Astrocyte (in vitro differentiated cells and primary cell): ENCODE data around the gene PALM3.

Experiments
- CTCF ChIP-seq: IDR thresholded peaks from 2 replicates; pipeline ENCODE4 v1.5.1; 2011; ENCODE audit warnings: low read depth, mild to moderate bottlenecking, inconsistent platforms, low read length, moderate library complexity; ENCODE audit not compliant: insufficient read depth
- EZH2 ChIP-seq: IDR thresholded peaks from 2 replicates; pipeline ENCODE4 v1.6.1; 2012; ENCODE audit warnings: mild to moderate bottlenecking, low read length, inconsistent platforms; ENCODE audit not compliant: insufficient read depth

DNA sequence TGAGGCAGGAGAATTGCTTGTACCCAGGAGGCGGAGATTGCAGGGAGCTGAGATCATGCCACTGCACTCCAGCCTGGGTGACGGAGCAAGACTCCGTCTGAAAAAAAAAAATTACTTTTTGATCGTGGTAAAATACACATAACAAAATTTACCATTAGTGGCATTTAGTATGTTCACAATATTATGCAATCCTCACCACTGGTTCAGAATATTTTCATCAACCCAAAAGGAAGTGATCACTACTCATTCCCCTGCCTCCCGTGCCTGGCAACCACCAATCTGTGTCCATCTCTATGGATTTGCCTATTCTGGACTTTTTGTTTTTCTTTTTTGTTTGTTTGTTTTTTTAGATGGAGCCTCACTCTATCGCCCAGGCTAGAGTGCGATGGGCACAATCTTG, 1.2 kb upstream of the PALM3 start:
- no peak for TF ChIP-seq CTCF
- TF ChIP-seq EZH2 = no peak
